ENCODE measurements around the gene HSD17B12. TPM values are rescaled to one million over a fixed set of nuclear protein-coding genes. Genes with fewer than 3 reads are reported as not detected.

HSD17B12 gene
- total and polyA plus RNA-seq, 2 of the 8 experiments (the other 6 are each of a cell fraction or from before 2014, with no cell fraction given), result 46.0 to 121 TPM

DNA sequence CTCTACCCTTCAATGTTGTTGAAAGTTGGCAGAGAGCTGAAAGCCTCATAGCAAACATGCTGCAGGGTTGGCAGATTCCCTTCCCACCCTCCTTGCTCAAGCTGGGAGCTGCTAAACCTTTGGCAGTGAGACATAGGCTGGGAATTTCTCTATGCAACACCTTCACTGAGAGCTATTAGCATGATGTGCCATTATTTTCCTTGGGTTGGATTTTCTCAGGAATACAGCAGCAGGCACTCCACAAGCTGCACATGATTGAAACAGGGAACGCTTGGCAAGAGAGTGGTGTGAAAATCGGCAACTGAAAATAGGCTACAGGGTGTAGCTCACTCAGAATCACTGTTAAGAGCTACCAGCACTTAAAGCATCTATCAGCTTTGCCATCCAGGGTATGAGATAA lies 190.5 kb downstream of the HSD17B12 start (continued):
- TF ChIP-seq, protein P1, sequence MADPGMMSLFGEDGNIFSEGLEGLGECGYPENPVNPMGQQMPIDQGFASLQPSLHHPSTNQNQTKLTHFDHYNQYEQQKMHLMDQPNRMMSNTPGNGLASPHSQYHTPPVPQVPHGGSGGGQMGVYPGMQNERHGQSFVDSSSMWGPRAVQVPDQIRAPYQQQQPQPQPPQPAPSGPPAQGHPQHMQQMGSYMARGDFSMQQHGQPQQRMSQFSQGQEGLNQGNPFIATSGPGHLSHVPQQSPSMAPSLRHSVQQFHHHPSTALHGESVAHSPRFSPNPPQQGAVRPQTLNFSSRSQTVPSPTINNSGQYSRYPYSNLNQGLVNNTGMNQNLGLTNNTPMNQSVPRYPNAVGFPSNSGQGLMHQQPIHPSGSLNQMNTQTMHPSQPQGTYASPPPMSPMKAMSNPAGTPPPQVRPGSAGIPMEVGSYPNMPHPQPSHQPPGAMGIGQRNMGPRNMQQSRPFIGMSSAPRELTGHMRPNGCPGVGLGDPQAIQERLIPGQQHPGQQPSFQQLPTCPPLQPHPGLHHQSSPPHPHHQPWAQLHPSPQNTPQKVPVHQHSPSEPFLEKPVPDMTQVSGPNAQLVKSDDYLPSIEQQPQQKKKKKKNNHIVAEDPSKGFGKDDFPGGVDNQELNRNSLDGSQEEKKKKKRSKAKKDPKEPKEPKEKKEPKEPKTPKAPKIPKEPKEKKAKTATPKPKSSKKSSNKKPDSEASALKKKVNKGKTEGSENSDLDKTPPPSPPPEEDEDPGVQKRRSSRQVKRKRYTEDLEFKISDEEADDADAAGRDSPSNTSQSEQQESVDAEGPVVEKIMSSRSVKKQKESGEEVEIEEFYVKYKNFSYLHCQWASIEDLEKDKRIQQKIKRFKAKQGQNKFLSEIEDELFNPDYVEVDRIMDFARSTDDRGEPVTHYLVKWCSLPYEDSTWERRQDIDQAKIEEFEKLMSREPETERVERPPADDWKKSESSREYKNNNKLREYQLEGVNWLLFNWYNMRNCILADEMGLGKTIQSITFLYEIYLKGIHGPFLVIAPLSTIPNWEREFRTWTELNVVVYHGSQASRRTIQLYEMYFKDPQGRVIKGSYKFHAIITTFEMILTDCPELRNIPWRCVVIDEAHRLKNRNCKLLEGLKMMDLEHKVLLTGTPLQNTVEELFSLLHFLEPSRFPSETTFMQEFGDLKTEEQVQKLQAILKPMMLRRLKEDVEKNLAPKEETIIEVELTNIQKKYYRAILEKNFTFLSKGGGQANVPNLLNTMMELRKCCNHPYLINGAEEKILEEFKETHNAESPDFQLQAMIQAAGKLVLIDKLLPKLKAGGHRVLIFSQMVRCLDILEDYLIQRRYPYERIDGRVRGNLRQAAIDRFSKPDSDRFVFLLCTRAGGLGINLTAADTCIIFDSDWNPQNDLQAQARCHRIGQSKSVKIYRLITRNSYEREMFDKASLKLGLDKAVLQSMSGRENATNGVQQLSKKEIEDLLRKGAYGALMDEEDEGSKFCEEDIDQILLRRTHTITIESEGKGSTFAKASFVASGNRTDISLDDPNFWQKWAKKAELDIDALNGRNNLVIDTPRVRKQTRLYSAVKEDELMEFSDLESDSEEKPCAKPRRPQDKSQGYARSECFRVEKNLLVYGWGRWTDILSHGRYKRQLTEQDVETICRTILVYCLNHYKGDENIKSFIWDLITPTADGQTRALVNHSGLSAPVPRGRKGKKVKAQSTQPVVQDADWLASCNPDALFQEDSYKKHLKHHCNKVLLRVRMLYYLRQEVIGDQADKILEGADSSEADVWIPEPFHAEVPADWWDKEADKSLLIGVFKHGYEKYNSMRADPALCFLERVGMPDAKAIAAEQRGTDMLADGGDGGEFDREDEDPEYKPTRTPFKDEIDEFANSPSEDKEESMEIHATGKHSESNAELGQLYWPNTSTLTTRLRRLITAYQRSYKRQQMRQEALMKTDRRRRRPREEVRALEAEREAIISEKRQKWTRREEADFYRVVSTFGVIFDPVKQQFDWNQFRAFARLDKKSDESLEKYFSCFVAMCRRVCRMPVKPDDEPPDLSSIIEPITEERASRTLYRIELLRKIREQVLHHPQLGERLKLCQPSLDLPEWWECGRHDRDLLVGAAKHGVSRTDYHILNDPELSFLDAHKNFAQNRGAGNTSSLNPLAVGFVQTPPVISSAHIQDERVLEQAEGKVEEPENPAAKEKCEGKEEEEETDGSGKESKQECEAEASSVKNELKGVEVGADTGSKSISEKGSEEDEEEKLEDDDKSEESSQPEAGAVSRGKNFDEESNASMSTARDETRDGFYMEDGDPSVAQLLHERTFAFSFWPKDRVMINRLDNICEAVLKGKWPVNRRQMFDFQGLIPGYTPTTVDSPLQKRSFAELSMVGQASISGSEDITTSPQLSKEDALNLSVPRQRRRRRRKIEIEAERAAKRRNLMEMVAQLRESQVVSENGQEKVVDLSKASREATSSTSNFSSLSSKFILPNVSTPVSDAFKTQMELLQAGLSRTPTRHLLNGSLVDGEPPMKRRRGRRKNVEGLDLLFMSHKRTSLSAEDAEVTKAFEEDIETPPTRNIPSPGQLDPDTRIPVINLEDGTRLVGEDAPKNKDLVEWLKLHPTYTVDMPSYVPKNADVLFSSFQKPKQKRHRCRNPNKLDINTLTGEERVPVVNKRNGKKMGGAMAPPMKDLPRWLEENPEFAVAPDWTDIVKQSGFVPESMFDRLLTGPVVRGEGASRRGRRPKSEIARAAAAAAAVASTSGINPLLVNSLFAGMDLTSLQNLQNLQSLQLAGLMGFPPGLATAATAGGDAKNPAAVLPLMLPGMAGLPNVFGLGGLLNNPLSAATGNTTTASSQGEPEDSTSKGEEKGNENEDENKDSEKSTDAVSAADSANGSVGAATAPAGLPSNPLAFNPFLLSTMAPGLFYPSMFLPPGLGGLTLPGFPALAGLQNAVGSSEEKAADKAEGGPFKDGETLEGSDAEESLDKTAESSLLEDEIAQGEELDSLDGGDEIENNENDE (IDR thresholded peaks at IDR 0.05; ENCODE audit: insufficient replicate concordance, low read length), result no peak
- TF ChIP-seq, protein P2, sequence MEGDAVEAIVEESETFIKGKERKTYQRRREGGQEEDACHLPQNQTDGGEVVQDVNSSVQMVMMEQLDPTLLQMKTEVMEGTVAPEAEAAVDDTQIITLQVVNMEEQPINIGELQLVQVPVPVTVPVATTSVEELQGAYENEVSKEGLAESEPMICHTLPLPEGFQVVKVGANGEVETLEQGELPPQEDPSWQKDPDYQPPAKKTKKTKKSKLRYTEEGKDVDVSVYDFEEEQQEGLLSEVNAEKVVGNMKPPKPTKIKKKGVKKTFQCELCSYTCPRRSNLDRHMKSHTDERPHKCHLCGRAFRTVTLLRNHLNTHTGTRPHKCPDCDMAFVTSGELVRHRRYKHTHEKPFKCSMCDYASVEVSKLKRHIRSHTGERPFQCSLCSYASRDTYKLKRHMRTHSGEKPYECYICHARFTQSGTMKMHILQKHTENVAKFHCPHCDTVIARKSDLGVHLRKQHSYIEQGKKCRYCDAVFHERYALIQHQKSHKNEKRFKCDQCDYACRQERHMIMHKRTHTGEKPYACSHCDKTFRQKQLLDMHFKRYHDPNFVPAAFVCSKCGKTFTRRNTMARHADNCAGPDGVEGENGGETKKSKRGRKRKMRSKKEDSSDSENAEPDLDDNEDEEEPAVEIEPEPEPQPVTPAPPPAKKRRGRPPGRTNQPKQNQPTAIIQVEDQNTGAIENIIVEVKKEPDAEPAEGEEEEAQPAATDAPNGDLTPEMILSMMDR (IDR thresholded peaks at IDR 0.05; ENCODE audit: control extremely low read depth in 1 of 3, insufficient read depth in 1 of 3, low read depth in 1 of 3, low read length in 3 of 3), result no peak
- no peak for TF ChIP-seq RNF2 (IDR thresholded peaks at IDR 0.05; ENCODE audit: borderline replicate concordance, low read depth, low read length, missing control alignments, poor library complexity, severe bottlenecking)
- no peak for TF ChIP-seq EP300 (IDR thresholded peaks at IDR 0.05; ENCODE audit: borderline replicate concordance in 1 of 2, low read depth in 2 of 2, low read length in 2 of 2)
- no peak for TF ChIP-seq BACH1 (IDR thresholded peaks at IDR 0.05; ENCODE audit: low read length)
- TF ChIP-seq RBBP5 (IDR thresholded peaks at IDR 0.05; ENCODE audit: borderline replicate concordance, low read depth, low read length), result no peak
- no peak for TF ChIP-seq CEBPB (IDR thresholded peaks at IDR 0.05; ENCODE audit: low read depth, low read length)
- no peak for TF ChIP-seq BCL11A (IDR thresholded peaks at IDR 0.05; ENCODE audit: low read depth in 2 of 2, low read length in 2 of 2)
- TF ChIP-seq POLR2A (IDR thresholded peaks at IDR 0.05; ENCODE audit: control extremely low read depth in 1 of 2, low read depth in 2 of 2, low read length in 2 of 2), result no peak

Data from H1 (cell line).